K562 (cell line): Measurements from ENCODE around the gene RFX3. TPM values are rescaled to one million over a fixed set of nuclear protein-coding genes. Genes with fewer than 3 reads are reported as not detected.

Experiments used
- ATAC-seq: fragments of 200-7000 bp; cut with Tn5 transposase; 3 replicates; pipeline ENCODE4 v1.9.1; 2020; ENCODE audit warnings: moderate library complexity
- BruUV-seq: library from RNA; stranded (reverse); fragments of 400-500 nt; replicated peaks from 2 replicates; lab custom pipeline; 2021; lab: Mats Ljungman, UMichigan
- CTCF ChIA-PET: fragments of 300-600 bp; formaldehyde crosslinking; extraction: SDS; loops from one replicate; lab custom pipeline; 2021; ENCODE audit warnings: low intra/inter-chr PET ratio; lab: Yijun Ruan, JAX
- POLR2A ChIA-PET: fragments of 300-600, 350-650 bp; sonication (Branson Sonifier 250); formaldehyde crosslinking; extraction: SDS; loops from one replicate; lab custom pipeline; 2021; ENCODE audit warnings: antibody characterized with exemption, inconsistent platforms; lab: Yijun Ruan, JAX
- DNase-seq, 4 experiments: peaks; one replicate each; pipeline versions ENCODE4 v3.0.0 to v3.0.0-alpha.2; 2011 to 2018; ENCODE audit warnings: low spot score in 3 of 4, mixed read lengths in 3 of 4; ENCODE audit errors: extremely low read depth in 1 of 4
- FAIRE-seq: peaks from 2 replicates; lab custom pipeline; 2011; peaks lifted over from hg19 to GRCh38; lab: Jason Lieb, UNC
- H2AFZ ChIP-seq: 2 replicates; pipeline ENCODE4 v1.6.0; 2011; ENCODE audit warnings: low read depth, low read length, control low read depth, inconsistent platforms
- H3K27ac ChIP-seq: fragments of 200-600 bp; 3 replicates; pipeline ENCODE4 v1.8.0; 2011; ENCODE audit warnings: low read depth, mild to moderate bottlenecking, control low read depth, inconsistent platforms, low read length, moderate library complexity, mixed read lengths; ENCODE audit errors: extremely low read depth
- H3K27me3 ChIP-seq, 2 experiments: fragments of 300-600 bp in 1 of 2; 2 replicates in 1 of 2; 3 replicates in 1 of 2; pipeline versions ENCODE4 v1.6.0 to v1.8.0; 2011; ENCODE audit warnings: inconsistent platforms in 2 of 2, low read length in 2 of 2, mild to moderate bottlenecking in 1 of 2, mixed read lengths in 1 of 2, moderate library complexity in 1 of 2; ENCODE audit not compliant: control insufficient read depth in 2 of 2, insufficient read depth in 2 of 2
- H3K36me3 ChIP-seq: fragments of 300-600 bp; 3 replicates; pipeline ENCODE4 v1.8.0; 2011; ENCODE audit warnings: mild to moderate bottlenecking, low read length, inconsistent platforms; ENCODE audit not compliant: control insufficient read depth, insufficient read depth
- H3K4me1 ChIP-seq, 2 experiments: fragments of 200-600 bp in 1 of 2; replicated peaks in 1 of 2; 2 replicates in 1 of 2; 3 replicates in 1 of 2; pipeline versions ENCODE4 v1.5.1 to v1.8.0; 2011; ENCODE audit warnings: inconsistent platforms in 2 of 2, low read length in 2 of 2, mild to moderate bottlenecking in 1 of 2, mixed read lengths in 1 of 2, moderate library complexity in 1 of 2; ENCODE audit not compliant: control insufficient read depth in 2 of 2, insufficient read depth in 2 of 2
- H3K4me2 ChIP-seq: 2 replicates; pipeline ENCODE4 v1.6.1; 2011; ENCODE audit warnings: low read length, control low read depth, inconsistent platforms, mixed read lengths; ENCODE audit not compliant: insufficient read depth
- H3K4me3 ChIP-seq: fragments of 200-600 bp; sonication (generic), shearing (Covaris generic); 2 replicates; pipeline ENCODE4 v1.5.1; 2016; ENCODE audit warnings: control low read depth, inconsistent platforms
- H3K79me2 ChIP-seq: fragments of 200-600 bp; 3 replicates; pipeline ENCODE4 v1.8.0; 2011; ENCODE audit warnings: low read length, inconsistent platforms; ENCODE audit not compliant: control insufficient read depth, insufficient read depth
- H3K9ac ChIP-seq, 2 experiments: 2 replicates each; pipeline versions ENCODE4 v1.6.0 to v1.6.1; 2011; ENCODE audit warnings: low read depth in 2 of 2, low read length in 2 of 2, control low read depth in 1 of 2, inconsistent platforms in 1 of 2, mild to moderate bottlenecking in 1 of 2, mixed read lengths in 1 of 2; ENCODE audit not compliant: insufficient read depth in 1 of 2
- H3K9me1 ChIP-seq: one replicate; pipeline ENCODE4 v1.6.0; 2011; ENCODE audit warnings: inconsistent platforms, mild to moderate bottlenecking, low read length, moderate library complexity; ENCODE audit not compliant: control insufficient read depth, insufficient read depth
- H3K9me3 ChIP-seq: replicated peaks from 2 replicates; pipeline ENCODE4 v1.5.1; 2011; ENCODE audit warnings: low read depth, low read length, inconsistent platforms; ENCODE audit not compliant: control insufficient read depth, insufficient read depth
- H4K20me1 ChIP-seq: replicated peaks from 2 replicates; pipeline ENCODE4 v1.6.1; 2011; ENCODE audit warnings: low read length, inconsistent platforms, mixed read lengths; ENCODE audit not compliant: control insufficient read depth, insufficient read depth
- MEF2D ChIP-seq: conservative IDR thresholded peaks from 2 replicates; pipeline ENCODE4 v1.6.1; 2016; ENCODE audit warnings: low read depth, missing genetic modification characterization, missing compliant biosample characterization
- MEIS2 ChIP-seq: fragments of 450-650 bp; IDR thresholded peaks from 2 replicates; pipeline ENCODE4 v1.6.1; 2014; ENCODE audit warnings: mild to moderate bottlenecking; ENCODE audit not compliant: partially characterized antibody
- TAL1 ChIP-seq: fragments of 450-650 bp; IDR thresholded peaks from 2 replicates; pipeline ENCODE4 v1.6.1; 2016; ENCODE audit warnings: mild to moderate bottlenecking
- ZBED1 ChIP-seq: IDR thresholded peaks from 2 replicates; pipeline ENCODE4 v1.6.1; 2014
- ZNF232 ChIP-seq: sonication (generic); formaldehyde crosslinking; IDR thresholded peaks from 2 replicates; pipeline ENCODE4 v1.8.0; 2022; ENCODE audit warnings: mild to moderate bottlenecking, missing genetic modification reagents
- ZNF589 ChIP-seq: fragments of 200-800 bp; sonication (Bioruptor generic); IDR thresholded peaks from 2 replicates; pipeline ENCODE4 v1.6.1; 2016; ENCODE audit warnings: low read depth, missing genetic modification characterization, missing compliant biosample characterization
- WGBS: fragments of 100-300 bp; shearing (Covaris generic); methylation state at CpG from one replicate; pipeline ENCODE4 v1.1.6; 2016; ENCODE audit warnings: low coverage, mixed read lengths; ENCODE audit not compliant: insufficient coverage; ENCODE audit errors: missing lambda C conversion rate; 5-methylcytosine and 5-hydroxymethylcytosine counted together
- in situ Hi-C: fragments of 300-500 bp; cut with MboI; formaldehyde crosslinking; loops from 4 replicates; pipeline ENCODE4 v1.15.0; 2018; ENCODE audit warnings: inconsistent platforms, mixed read lengths
- intact Hi-C: fragments of 100-400 bp; cut with micrococcal nuclease; formaldehyde crosslinking; loops from 2 replicates; pipeline ENCODE4 v1.14.2; 2022
- polyA plus RNA-seq, 8 experiments: library from polyadenylated mRNA; depleted of rRNA in 4 of 8; stranded (reverse) in 5 of 8; unstranded in 3 of 8; fragments of >200 nt; fragmentation: Nextera tagmentation in 2 of 8; fragmentation: Illumina TruSeq in 1 of 8; extraction: Ambion mirVana in 2 of 8; extraction: Trizol in 1 of 8; gene quantifications; 2 replicates each; pipeline versions ENCODE4 v1.2.1 to v1.2.3, GENCODE V29; 2011 to 2014; ENCODE audit warnings: inconsistent platforms in 1 of 8, missing spikeins in 1 of 8
- total RNA-seq, 7 experiments: library from RNA; depleted of rRNA in 6 of 7; stranded (reverse); fragments of >200 nt in 6 of 7; fragmentation: Illumina TruSeq in 2 of 7; extraction: Trizol in 2 of 7; gene quantifications; 2 replicates each; pipeline versions ENCODE4 v1.2.1 to v1.2.3, GENCODE V29; 2011 to 2021; ENCODE audit warnings: low replicate concordance in 1 of 7
- TF ChIP-seq, protein P1 (sequence below), 2 experiments: IDR thresholded peaks in 1 of 2; conservative IDR thresholded peaks in 1 of 2; 2 replicates each; pipeline ENCODE4 v1.6.1; 2016; ENCODE audit warnings: low read depth in 2 of 2, mild to moderate bottlenecking in 1 of 2, missing compliant biosample characterization in 1 of 2, missing genetic modification characterization in 1 of 2, moderate library complexity in 1 of 2
- TF ChIP-seq, protein P2 (sequence below): fragments of 250-450 bp; sonication (Bioruptor Pico); IDR thresholded peaks from 2 replicates; pipeline ENCODE4 v1.8.0; 2022; ENCODE audit warnings: inconsistent platforms
- TF ChIP-seq, protein P3 (sequence below): IDR thresholded peaks from 2 replicates; pipeline ENCODE4 v1.6.1; 2014; ENCODE audit warnings: antibody characterized with exemption

Gene RFX3
- total and polyA plus RNA-seq, 9 of the 15 experiments (the other 6 are each of a cell fraction or from before 2014, with no cell fraction given) = 0.86 to 4.9 (median 2.0) TPM

DNA sequence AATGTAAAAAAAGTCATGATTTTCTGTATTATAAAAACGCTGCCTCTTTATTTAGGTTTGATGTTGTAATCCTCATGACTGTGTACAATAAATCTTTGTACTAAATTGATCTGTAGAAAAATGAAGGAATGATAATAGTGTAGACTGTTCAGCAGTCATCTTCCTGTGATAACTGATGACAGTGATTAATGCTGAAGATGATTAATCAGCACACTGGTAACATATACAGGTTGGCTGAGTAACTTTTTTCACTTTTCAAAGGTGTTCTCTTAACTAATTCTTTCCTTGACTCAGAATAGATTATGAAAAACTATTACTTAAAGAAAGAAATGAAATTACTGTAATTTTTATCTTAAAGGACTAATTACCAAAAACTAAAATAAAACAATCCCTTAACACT is 122.5 kb downstream of the RFX3 start:
- in situ Hi-C loops = no loop called here
- H3K27me3 ChIP-seq = no peaks in the 10 kb centered on the region
- FAIRE-seq = no peak
- H3K36me3 ChIP-seq = no peaks in the 10 kb centered on the region
- TF ChIP-seq MEF2D (tag) (no peak), ZBED1 (no peak), MEIS2 (peak; percentile 33), TAL1 (no peak), ZNF589 (CRISPR knock-in tag) (no peak), ZNF232 (CRISPR knock-in tag) (no peak)
- TF ChIP-seq, protein P1, sequence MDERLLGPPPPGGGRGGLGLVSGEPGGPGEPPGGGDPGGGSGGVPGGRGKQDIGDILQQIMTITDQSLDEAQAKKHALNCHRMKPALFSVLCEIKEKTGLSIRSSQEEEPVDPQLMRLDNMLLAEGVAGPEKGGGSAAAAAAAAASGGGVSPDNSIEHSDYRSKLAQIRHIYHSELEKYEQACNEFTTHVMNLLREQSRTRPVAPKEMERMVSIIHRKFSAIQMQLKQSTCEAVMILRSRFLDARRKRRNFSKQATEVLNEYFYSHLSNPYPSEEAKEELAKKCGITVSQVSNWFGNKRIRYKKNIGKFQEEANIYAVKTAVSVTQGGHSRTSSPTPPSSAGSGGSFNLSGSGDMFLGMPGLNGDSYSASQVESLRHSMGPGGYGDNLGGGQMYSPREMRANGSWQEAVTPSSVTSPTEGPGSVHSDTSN (CRISPR knock-in tag; IDR thresholded peaks at IDR 0.05; ENCODE audit: low read depth) = no peak
- TF ChIP-seq, protein P1 (tag; conservative IDR thresholded peaks at IDR 0.05; ENCODE audit: low read depth) = peak; percentile 76; the same call in 1 of the 2 replicates
- TF ChIP-seq, protein P2, sequence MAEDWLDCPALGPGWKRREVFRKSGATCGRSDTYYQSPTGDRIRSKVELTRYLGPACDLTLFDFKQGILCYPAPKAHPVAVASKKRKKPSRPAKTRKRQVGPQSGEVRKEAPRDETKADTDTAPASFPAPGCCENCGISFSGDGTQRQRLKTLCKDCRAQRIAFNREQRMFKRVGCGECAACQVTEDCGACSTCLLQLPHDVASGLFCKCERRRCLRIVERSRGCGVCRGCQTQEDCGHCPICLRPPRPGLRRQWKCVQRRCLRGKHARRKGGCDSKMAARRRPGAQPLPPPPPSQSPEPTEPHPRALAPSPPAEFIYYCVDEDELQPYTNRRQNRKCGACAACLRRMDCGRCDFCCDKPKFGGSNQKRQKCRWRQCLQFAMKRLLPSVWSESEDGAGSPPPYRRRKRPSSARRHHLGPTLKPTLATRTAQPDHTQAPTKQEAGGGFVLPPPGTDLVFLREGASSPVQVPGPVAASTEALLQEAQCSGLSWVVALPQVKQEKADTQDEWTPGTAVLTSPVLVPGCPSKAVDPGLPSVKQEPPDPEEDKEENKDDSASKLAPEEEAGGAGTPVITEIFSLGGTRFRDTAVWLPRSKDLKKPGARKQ (CRISPR knock-in tag) = no peak
- TF ChIP-seq, protein P3, sequence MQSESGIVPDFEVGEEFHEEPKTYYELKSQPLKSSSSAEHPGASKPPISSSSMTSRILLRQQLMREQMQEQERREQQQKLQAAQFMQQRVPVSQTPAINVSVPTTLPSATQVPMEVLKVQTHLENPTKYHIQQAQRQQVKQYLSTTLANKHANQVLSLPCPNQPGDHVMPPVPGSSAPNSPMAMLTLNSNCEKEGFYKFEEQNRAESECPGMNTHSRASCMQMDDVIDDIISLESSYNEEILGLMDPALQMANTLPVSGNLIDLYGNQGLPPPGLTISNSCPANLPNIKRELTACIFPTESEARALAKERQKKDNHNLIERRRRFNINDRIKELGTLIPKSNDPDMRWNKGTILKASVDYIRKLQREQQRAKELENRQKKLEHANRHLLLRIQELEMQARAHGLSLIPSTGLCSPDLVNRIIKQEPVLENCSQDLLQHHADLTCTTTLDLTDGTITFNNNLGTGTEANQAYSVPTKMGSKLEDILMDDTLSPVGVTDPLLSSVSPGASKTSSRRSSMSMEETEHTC = no peak
- no peaks in the 10 kb centered on the region for H3K4me1 ChIP-seq
- no TSS peak for BruUV-seq
- H2AFZ ChIP-seq = no peak overlapping the region
- H3K4me3 ChIP-seq = no peak overlapping the region
- no peaks in the 10 kb centered on the region for H3K79me2 ChIP-seq
- intact Hi-C loops = no loop called here
- 0% methylated on average over 1 of the region's 1 CpG for WGBS
- no peak overlapping the region for H3K4me2 ChIP-seq
- CTCF ChIA-PET = no interaction called here
- no peak for ATAC-seq
- no peak for DNase-seq
- H3K9ac ChIP-seq = no peak overlapping the region
- no peaks in the 10 kb centered on the region for H3K9me1 ChIP-seq
- H3K27ac ChIP-seq = no peak overlapping the region
- H3K9me3 ChIP-seq = no peaks in the 10 kb centered on the region
- H4K20me1 ChIP-seq = no peaks in the 10 kb centered on the region
- POLR2A ChIA-PET = no interaction called here
